Naive thymus-derived CD4-positive, alpha-beta T cell (primary cell): Measurements from ENCODE around the gene UPK3A. TPM values are rescaled to one million over a fixed set of nuclear protein-coding genes. Genes with fewer than 3 reads are reported as not detected.
"Not testable (repeated sequence)": the region's sequence is repeated elsewhere in the genome, so short reads cannot be mapped to it uniquely, and the experiment has no call there.

Experiments
- ATAC-seq: fragments of 150-1000 bp; cut with Tn5 transposase; 2 replicates; pipeline ENCODE4 v1.10.0; 2021; ENCODE audit warnings: mild to moderate bottlenecking, moderate library complexity
- CTCF ChIA-PET: fragments of 350-600 bp; sonication (Branson Sonifier 250); formaldehyde crosslinking; loops from one replicate; lab custom pipeline; 2021; ENCODE audit warnings: antibody characterized with exemption; lab: Charles Lee
- POLR2A ChIA-PET: fragments of 350-600 bp; sonication (Branson Sonifier 250); formaldehyde crosslinking; loops from one replicate; lab custom pipeline; 2021; ENCODE audit warnings: antibody characterized with exemption, inconsistent platforms; lab: Charles Lee
- DNase-seq, 9 donors: peaks; one replicate each; pipeline versions ENCODE4 v3.0.0 to v3.0.0-alpha.2; 2020 to 2022; ENCODE audit warnings: mixed read lengths in 1 of 9
- H3K27ac ChIP-seq: one replicate; pipeline ENCODE4 v1.7.0; 2013; ENCODE audit warnings: mild to moderate bottlenecking, low read depth, low read length, moderate library complexity
- H3K27me3 ChIP-seq, 2 donors: one replicate each; pipeline ENCODE4 v1.7.0; 2013; ENCODE audit warnings: low read length in 2 of 2, mild to moderate bottlenecking in 2 of 2, moderate library complexity in 2 of 2; ENCODE audit not compliant: control insufficient read depth in 2 of 2, insufficient read depth in 2 of 2
- H3K36me3 ChIP-seq, 3 experiments: 1 replicate in 2 of 3; 2 replicates in 1 of 3; pipeline ENCODE4 v1.7.0; 2013; ENCODE audit warnings: low read length in 3 of 3, mild to moderate bottlenecking in 3 of 3, moderate library complexity in 1 of 3; ENCODE audit not compliant: insufficient read depth in 3 of 3, control insufficient read depth in 2 of 3
- H3K4me1 ChIP-seq, 2 donors: one replicate each; pipeline ENCODE4 v1.7.0; 2013; ENCODE audit warnings: low read length in 2 of 2, mild to moderate bottlenecking in 2 of 2, moderate library complexity in 1 of 2; ENCODE audit not compliant: control insufficient read depth in 2 of 2, insufficient read depth in 2 of 2
- H3K4me3 ChIP-seq: 2 replicates; pipeline ENCODE4 v1.7.0; 2013; ENCODE audit warnings: mild to moderate bottlenecking, low read length
- H3K9me3 ChIP-seq, 3 experiments: 1 replicate in 2 of 3; 2 replicates in 1 of 3; pipeline ENCODE4 v1.7.0; 2013; ENCODE audit warnings: low read length in 3 of 3; ENCODE audit not compliant: control insufficient read depth in 2 of 3
- H3K27ac Mint-ChIP-seq, 9 donors: one replicate each; pipeline ENCODE4 v1.8.0; 2020 to 2022; ENCODE audit warnings: mixed read lengths in 9 of 9, mild to moderate bottlenecking in 8 of 9, moderate library complexity in 5 of 9, inconsistent platforms in 2 of 9
- H3K27me3 Mint-ChIP-seq, 5 donors: one replicate each; pipeline ENCODE4 v1.8.0; 2021 to 2022; ENCODE audit warnings: mixed read lengths in 5 of 5, mild to moderate bottlenecking in 1 of 5
- H3K36me3 Mint-ChIP-seq, 5 donors: one replicate each; pipeline ENCODE4 v1.8.0; 2020 to 2022; ENCODE audit warnings: mixed read lengths in 5 of 5, mild to moderate bottlenecking in 3 of 5, inconsistent platforms in 1 of 5
- H3K4me1 Mint-ChIP-seq, 7 donors: one replicate each; pipeline ENCODE4 v1.8.0; 2020 to 2022; ENCODE audit warnings: mixed read lengths in 7 of 7, mild to moderate bottlenecking in 3 of 7, inconsistent platforms in 1 of 7
- H3K4me3 Mint-ChIP-seq, 10 donors: one replicate each; pipeline ENCODE4 v1.8.0; 2020 to 2022; ENCODE audit warnings: mild to moderate bottlenecking in 10 of 10, mixed read lengths in 10 of 10, moderate library complexity in 6 of 10, inconsistent platforms in 2 of 10
- H3K9me3 Mint-ChIP-seq, 11 donors: one replicate each; pipeline ENCODE4 v1.8.0; 2020 to 2022; ENCODE audit warnings: mixed read lengths in 11 of 11, mild to moderate bottlenecking in 4 of 11, inconsistent platforms in 1 of 11, moderate library complexity in 1 of 11
- intact Hi-C, 2 donors: fragments of 100-400 bp; cut with micrococcal nuclease; formaldehyde crosslinking; loops; one replicate each; pipeline ENCODE4 v1.15.1; 2023
- polyA plus RNA-seq, 2 donors: library from polyadenylated mRNA; unstranded; fragments of 300-500 nt; fragmentation: Illumina TruSeq; gene quantifications; one replicate each; pipeline ENCODE4 v1.2.3, GENCODE V29; 2021
- total RNA-seq, 6 experiments: library from RNA in 5 of 6; stranded (reverse) in 5 of 6; gene quantifications; 1 replicate in 5 of 6; 2 replicates in 1 of 6; pipeline ENCODE4 v1.2.3 and lab custom pipeline; 2021 to 2026

The UPK3A gene
- total and polyA plus RNA-seq, 7 experiments from 2014 or later: 0.25 to 0.61 TPM; not detected in 5

DNA sequence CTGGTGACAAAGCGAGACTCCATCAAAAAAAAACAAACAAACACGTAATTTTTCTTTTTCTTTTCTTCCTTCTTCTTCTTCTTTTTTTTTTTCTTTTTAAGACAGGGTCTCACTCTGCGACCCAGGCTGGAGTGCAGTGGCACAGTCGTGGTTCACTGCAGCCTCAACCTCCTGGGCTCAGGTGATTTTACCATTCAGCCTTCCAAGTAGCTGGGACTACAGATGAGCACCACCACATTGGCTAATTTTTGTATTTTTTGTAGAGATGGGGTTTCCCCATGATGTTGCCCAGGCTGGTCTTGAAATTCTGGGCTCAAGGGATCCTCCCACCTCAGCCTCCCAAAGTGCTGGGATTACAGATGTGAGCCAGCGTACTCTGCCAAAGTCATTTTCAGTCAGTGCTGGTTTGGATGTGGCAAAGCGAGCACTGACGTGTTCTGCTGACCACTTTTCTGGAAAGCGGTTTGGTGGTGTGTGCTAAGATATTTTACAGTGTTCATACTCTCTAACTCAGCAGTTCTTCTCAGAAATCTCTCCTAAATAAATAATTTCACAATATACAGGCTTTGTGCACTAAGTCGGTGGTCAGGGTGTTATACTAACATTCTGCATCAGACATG, 35.7 kb downstream of the UPK3A start:
- peaks cover 7 to 31% (median 18%) of the 10 kb centered on the region in 5 donors for H3K36me3 Mint-ChIP-seq
- peaks cover 16 to 36% (median 21%) of the 10 kb centered on the region in 3 experiments for H3K36me3 ChIP-seq
- H3K4me3 Mint-ChIP-seq: peak overlapping the region; percentile 54 to 88 (median 85)
- no peaks in the 10 kb centered on the region for H3K27me3 Mint-ChIP-seq
- peaks cover 34 to 94% (median 91%) of the 10 kb centered on the region in 7 donors for H3K4me1 Mint-ChIP-seq
- ATAC-seq (no peak), DNase-seq (no peak)
- H3K27ac ChIP-seq: peak overlapping the region; percentile 92
- ChIA-PET POLR2A (interaction anchor here (1.1 to 3.9 kb wide), 4 partner anchors 14 to 34 kb away, joined by 3 to 13 read pairs (median 8); no protein-coding TSS in a partner anchor), CTCF (interaction anchor here (0.5 to 0.7 kb wide), 2 partner anchors 223 to 321 kb away, joined by 4 to 6 read pairs; no protein-coding TSS in a partner anchor)
- intact Hi-C loops: no loop called here
- no peaks in the 10 kb centered on the region for H3K9me3 ChIP-seq
- H3K27ac Mint-ChIP-seq: peak overlapping the region; percentile 98 to 100 (median 99)
- H3K9me3 Mint-ChIP-seq: peaks cover 0 to 3% (median 0%) of the 10 kb centered on the region in 11 donors
- peaks cover 32 to 59% of the 10 kb centered on the region in 2 donors for H3K4me1 ChIP-seq
- H3K27me3 ChIP-seq: no peaks in the 10 kb centered on the region
- no peak overlapping the region for H3K4me3 ChIP-seq

DNA sequence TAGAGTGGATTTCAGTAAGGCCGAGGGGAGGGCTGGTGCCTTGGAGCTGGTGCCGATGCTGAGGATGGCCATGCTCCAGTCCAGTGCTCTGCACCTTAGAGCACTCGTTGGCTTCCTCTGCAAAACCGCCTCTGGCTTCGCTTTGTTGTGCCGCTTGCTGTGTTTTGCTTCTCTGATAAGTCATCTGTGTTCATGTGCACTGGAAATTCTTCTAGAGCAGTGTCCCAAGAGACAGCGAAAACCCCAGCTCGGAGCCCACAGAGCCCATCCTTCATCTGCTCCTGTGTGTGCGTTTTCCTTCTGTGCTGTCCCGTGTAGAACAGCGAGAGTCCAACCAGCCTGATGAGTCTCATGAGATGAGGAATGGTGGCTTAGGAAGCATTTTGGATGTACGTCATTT, 37.1 kb downstream of the UPK3A start:
- H3K9me3 ChIP-seq: no peaks in the 10 kb centered on the region
- POLR2A ChIA-PET: interaction anchor here (1.6 to 3.9 kb wide), 3 partner anchors 11 to 25 kb away, joined by 7 to 13 read pairs (median 11); no protein-coding TSS in a partner anchor
- H3K27ac Mint-ChIP-seq: peak overlapping the region; percentile 62 to 100 (median 99)
- no peaks in the 10 kb centered on the region for H3K27me3 Mint-ChIP-seq
- DNase-seq: peak in 1 of 9 donors; percentile 27
- no peak overlapping the region for H3K4me3 ChIP-seq
- intact Hi-C loops: no loop called here
- peaks cover 26 to 85% (median 80%) of the 10 kb centered on the region in 7 donors for H3K4me1 Mint-ChIP-seq
- H3K27me3 ChIP-seq: no peaks in the 10 kb centered on the region
- H3K4me1 ChIP-seq: peaks cover 32 to 48% of the 10 kb centered on the region in 2 donors
- CTCF ChIA-PET: interaction anchor here (0.7 kb wide), 1 partner anchor 1363 kb away, joined by 3 read pairs; no protein-coding TSS in a partner anchor
- peak overlapping the region; percentile 40 for H3K27ac ChIP-seq
- peak overlapping the region in 9 of 10 donors; percentile 50 to 77 (median 71) for H3K4me3 Mint-ChIP-seq
- H3K36me3 Mint-ChIP-seq: peaks cover 7 to 35% (median 21%) of the 10 kb centered on the region in 5 donors
- ATAC-seq: no peak
- peaks cover 0 to 3% (median 0%) of the 10 kb centered on the region in 11 donors for H3K9me3 Mint-ChIP-seq
- peaks cover 20 to 37% (median 21%) of the 10 kb centered on the region in 3 experiments for H3K36me3 ChIP-seq

DNA sequence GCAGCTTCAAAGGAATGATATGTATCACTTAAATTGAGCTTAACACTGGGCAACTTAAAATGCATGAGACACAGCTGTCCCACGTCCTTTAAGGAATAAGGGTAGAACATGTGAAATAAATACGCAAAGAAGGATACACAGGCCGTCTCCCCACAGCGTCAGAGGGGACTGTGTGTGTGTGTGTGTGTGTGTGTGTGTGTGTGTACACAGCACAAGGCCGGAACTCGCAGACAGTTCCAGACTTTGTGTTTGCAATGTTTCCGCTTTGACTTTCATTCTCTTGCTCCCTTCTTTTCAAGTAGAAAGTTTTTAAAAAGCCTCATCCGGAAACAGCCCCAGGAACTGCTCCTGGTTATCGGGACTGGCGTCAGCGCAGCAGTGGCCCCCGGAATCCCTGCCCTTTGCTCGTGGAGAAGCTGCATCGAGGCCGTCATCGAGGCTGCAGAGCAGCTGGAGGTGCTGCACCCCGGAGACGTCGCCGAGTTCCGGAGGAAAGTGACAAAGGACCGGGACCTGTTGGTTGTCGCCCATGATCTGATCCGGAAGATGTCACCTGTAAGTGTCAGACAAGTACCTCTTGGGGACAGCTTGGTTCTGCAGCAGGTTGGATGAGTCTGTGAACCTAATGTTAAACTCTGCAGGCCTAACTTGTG, 38.2 kb downstream of the UPK3A start:
- peaks cover 21 to 37% of the 10 kb centered on the region in 2 donors for H3K4me1 ChIP-seq
- H3K4me3 Mint-ChIP-seq: peak overlapping the region in 9 of 10 donors; percentile 48 to 77 (median 69)
- no peaks in the 10 kb centered on the region for H3K27me3 ChIP-seq
- H3K4me3 ChIP-seq: no peak overlapping the region
- no peaks in the 10 kb centered on the region for H3K27me3 Mint-ChIP-seq
- H3K9me3 ChIP-seq: no peaks in the 10 kb centered on the region
- peaks cover 0 to 3% (median 0%) of the 10 kb centered on the region in 11 donors for H3K9me3 Mint-ChIP-seq
- H3K4me1 Mint-ChIP-seq: peaks cover 26 to 73% (median 69%) of the 10 kb centered on the region in 7 donors
- H3K36me3 Mint-ChIP-seq: peaks cover 7 to 43% (median 22%) of the 10 kb centered on the region in 5 donors
- H3K27ac ChIP-seq: peak overlapping the region; percentile 40
- ChIA-PET POLR2A (interaction anchor here (0.8 to 3.9 kb wide), 6 partner anchors 11 to 377 kb away, joined by 3 to 13 read pairs (median 6); no protein-coding TSS in a partner anchor), CTCF (no interaction called here)
- H3K27ac Mint-ChIP-seq: peak overlapping the region; percentile 51 to 100 (median 99)
- ATAC-seq (no peak), DNase-seq (peak in 2 of 9 donors; percentile 36 to 40)
- H3K36me3 ChIP-seq: peaks cover 21 to 47% (median 24%) of the 10 kb centered on the region in 3 experiments
- intact Hi-C loops: no loop called here

DNA sequence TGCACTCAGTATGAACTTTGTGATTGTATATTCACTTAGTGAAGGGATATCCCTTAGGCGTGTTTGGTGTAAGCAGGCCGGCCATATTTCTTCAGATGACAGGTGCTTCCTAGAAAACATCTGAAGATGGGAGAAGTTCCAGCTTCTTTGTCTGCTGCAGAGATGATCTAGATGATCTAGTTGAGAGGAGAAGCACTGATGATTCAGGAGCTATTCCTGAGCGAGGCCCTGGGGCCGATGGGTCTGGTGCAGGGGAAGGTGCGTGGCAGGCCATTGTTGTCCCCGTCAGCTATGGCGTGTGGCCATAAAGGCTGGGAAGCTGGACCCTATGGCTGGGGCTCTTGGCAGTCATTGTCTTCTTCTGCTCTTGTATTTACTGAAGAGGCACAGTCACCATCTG, 38.9 kb downstream of the UPK3A start:
- Mint-ChIP-seq H3K4me3 (peak overlapping the region in 8 of 10 donors; percentile 36 to 77 (median 70)), H3K4me1 (peaks cover 26 to 68% (median 63%) of the 10 kb centered on the region in 7 donors)

DNA sequence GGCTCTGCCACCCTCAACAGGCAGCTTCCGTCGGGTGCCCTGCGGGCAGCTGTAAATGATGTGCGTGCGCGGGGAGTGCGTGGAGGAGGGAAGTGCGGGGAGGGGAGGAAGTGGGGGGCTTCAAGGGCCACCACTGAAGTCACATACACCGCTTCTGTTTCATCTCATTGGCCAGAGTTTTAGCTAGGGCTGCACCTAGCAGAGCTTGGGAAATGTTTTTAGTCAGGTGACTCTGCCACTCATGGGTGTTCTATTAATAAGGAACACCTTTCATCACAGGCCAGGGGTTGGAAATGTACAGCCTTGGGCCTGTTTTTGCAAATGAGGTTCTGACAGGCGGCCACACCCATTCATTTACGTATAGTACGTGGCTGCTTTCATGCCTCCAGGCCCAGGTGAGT, 39.6 kb downstream of the UPK3A start:
- ATAC-seq: no peak
- intact Hi-C loops: no loop called here
- H3K27ac Mint-ChIP-seq: peak overlapping the region in 6 of 9 donors; percentile 31 to 100 (median 66)
- H3K27me3 Mint-ChIP-seq: no peaks in the 10 kb centered on the region
- H3K4me3 Mint-ChIP-seq: peak overlapping the region in 6 of 10 donors; percentile 42 to 77 (median 72)
- Histone ChIP-seq H3K27ac (no peak overlapping the region), H3K27me3 (no peaks in the 10 kb centered on the region), H3K9me3 (no peaks in the 10 kb centered on the region), H3K4me1 (peaks cover 14 to 31% of the 10 kb centered on the region in 2 donors), H3K36me3 (peaks cover 21 to 59% (median 24%) of the 10 kb centered on the region in 3 experiments), H3K4me3 (no peak overlapping the region)
- DNase-seq: no peak
- peaks cover 22 to 62% (median 56%) of the 10 kb centered on the region in 7 donors for H3K4me1 Mint-ChIP-seq
- ChIA-PET CTCF (no interaction called here), POLR2A (interaction anchor here (0.8 kb wide), 1 partner anchor 13 kb away, joined by 3 read pairs; no protein-coding TSS in a partner anchor)
- H3K36me3 Mint-ChIP-seq: peaks cover 7 to 44% (median 22%) of the 10 kb centered on the region in 5 donors
- peaks cover 0 to 3% (median 0%) of the 10 kb centered on the region in 11 donors for H3K9me3 Mint-ChIP-seq

More for the DNA sequence above, 38.9 kb downstream of the UPK3A start:
- no peaks in the 10 kb centered on the region for H3K27me3 ChIP-seq
- ATAC-seq: no peak
- intact Hi-C loops: no loop called here
- H3K36me3 ChIP-seq: peaks cover 21 to 53% (median 24%) of the 10 kb centered on the region in 3 experiments
- POLR2A ChIA-PET: interaction anchor here (0.8 to 2.5 kb wide), 5 partner anchors 11 to 377 kb away, joined by 3 to 11 read pairs (median 3); no protein-coding TSS in a partner anchor
- H3K9me3 ChIP-seq: no peaks in the 10 kb centered on the region
- H3K27ac ChIP-seq: no peak overlapping the region
- DNase-seq: no peak
- H3K4me3 ChIP-seq: no peak overlapping the region
- Mint-ChIP-seq H3K36me3 (peaks cover 7 to 43% (median 22%) of the 10 kb centered on the region in 5 donors), H3K27me3 (no peaks in the 10 kb centered on the region), H3K27ac (peak overlapping the region; percentile 31 to 100 (median 99)), H3K9me3 (peaks cover 0 to 3% (median 0%) of the 10 kb centered on the region in 11 donors)
- peaks cover 17 to 37% of the 10 kb centered on the region in 2 donors for H3K4me1 ChIP-seq
- CTCF ChIA-PET: no interaction called here

DNA sequence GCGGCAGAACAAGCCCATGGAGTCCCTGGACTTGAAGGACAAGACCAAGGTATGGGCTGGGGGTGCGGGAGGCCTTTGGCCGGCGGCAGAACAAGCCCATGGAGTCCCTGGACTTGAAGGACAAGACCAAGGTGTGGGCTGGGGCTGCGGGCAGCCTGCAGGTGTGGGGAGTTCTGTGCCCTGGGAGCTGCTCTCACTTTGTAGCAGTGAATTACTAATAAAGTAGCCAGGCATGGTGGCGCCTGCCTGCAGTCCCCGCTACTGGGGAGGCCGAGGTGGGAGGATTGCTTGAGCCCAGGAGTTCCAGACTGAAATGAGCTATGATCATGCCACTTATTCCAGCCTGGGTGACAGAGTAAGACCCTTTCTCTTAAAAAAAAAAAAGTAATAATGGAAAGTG, 43.5 kb downstream of the UPK3A start:
- H3K9me3 Mint-ChIP-seq, H3K9me3 ChIP-seq, CTCF ChIA-PET, ATAC-seq, DNase-seq, H3K4me3 ChIP-seq, H3K4me1 ChIP-seq, intact Hi-C loops, H3K27ac Mint-ChIP-seq, H3K27me3 Mint-ChIP-seq, H3K4me3 Mint-ChIP-seq, H3K27me3 ChIP-seq: not testable (repeated sequence)
- POLR2A ChIA-PET: interaction anchor here (0.6 kb wide), 1 partner anchor 31 kb away, joined by 5 read pairs; no protein-coding TSS in a partner anchor
- Histone ChIP-seq H3K27ac (peak overlapping the region; percentile 32), H3K36me3 (peaks cover 12 to 85% (median 20%) of the 10 kb centered on the region in 3 experiments)
- peaks cover 10 to 55% (median 25%) of the 10 kb centered on the region in 5 donors for H3K36me3 Mint-ChIP-seq
- H3K4me1 Mint-ChIP-seq: peaks cover 12 to 27% (median 19%) of the 10 kb centered on the region in 7 donors
